Measurements from ENCODE around the gene C9orf50.
"Not testable (repeated sequence)": the region's sequence is repeated elsewhere in the genome, so short reads cannot be mapped to it uniquely, and the experiment has no call there.

C9orf50 gene

DNA sequence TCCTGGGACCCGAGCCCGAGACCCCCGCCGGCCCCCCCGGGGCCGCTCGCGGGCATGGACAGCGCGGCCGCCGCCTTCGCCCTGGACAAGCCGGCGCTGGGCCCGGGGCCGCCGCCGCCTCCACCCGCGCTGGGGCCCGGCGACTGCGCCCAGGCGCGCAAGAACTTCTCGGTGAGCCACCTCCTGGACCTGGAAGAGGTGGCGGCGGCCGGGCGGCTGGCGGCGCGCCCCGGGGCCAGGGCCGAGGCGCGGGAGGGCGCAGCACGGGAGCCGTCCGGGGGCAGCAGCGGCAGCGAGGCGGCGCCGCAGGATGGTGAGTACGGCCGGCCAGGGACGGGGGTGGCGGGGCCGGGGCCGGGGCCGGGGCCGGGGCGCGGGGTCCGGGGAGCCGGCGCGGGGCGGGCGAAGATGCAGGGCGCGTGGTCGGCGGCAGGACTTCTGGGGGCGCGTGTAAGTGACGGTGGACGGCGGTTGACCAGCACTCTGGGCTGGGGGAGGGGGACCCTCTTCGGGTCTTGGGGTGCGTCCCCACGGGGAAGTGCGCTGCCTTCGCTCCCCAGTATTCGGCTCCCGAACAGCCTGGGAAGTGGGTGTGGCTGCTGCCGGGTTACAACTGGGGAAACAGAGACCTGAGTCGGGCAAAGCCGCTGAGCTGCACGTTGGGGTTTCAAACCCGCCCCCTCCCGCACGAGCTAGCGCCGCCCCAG, 45.1 kb upstream of the C9orf50 start:
- Mint-ChIP-seq H3K9me3 (peaks cover 2% of the 10 kb centered on the region), H3K4me1 (no peaks in the 10 kb centered on the region), H3K27ac (no peak overlapping the region), H3K4me3 (peak overlapping the region in 2 of 3 experiments; percentile 72 to 74), H3K27me3 (ENCODE audit: low read depth) (peaks cover 80% of the 10 kb centered on the region), H3K36me3 (ENCODE audit: low read depth) (no peaks in the 10 kb centered on the region)
- TF ChIP-seq, protein P1, sequence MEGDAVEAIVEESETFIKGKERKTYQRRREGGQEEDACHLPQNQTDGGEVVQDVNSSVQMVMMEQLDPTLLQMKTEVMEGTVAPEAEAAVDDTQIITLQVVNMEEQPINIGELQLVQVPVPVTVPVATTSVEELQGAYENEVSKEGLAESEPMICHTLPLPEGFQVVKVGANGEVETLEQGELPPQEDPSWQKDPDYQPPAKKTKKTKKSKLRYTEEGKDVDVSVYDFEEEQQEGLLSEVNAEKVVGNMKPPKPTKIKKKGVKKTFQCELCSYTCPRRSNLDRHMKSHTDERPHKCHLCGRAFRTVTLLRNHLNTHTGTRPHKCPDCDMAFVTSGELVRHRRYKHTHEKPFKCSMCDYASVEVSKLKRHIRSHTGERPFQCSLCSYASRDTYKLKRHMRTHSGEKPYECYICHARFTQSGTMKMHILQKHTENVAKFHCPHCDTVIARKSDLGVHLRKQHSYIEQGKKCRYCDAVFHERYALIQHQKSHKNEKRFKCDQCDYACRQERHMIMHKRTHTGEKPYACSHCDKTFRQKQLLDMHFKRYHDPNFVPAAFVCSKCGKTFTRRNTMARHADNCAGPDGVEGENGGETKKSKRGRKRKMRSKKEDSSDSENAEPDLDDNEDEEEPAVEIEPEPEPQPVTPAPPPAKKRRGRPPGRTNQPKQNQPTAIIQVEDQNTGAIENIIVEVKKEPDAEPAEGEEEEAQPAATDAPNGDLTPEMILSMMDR (IDR thresholded peaks at IDR 0.05; ENCODE audit: unreplicated experiment in 3 of 3): no peak

DNA sequence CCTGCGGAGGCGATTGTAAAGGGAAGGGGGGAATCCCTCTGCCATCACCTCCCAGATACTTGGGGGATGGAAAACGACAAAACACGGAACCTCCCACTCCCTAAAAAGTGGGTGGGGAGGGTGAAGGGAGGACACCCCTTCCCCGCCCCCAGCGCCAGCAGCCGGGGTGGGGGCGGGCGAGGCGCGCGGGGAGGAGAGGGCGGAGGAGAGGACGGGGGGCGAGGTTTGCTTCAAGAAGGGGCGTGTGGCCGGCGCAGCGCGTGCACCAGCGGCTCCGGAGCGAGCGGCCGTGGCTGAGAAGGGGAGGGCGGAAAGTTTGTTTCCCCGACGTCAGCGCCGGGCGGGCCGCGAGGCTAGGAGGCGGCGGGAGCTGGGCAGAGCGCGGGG, 44.5 kb upstream of the C9orf50 start, which contains the start of gene PRRX2:
Gene PRRX2, plus strand, starts transcription at position 259 of the 387 bp plus-strand sequence. CDS start 221 bp downstream, outside the sequence.
- Mint-ChIP-seq H3K27ac (no peak within 1 kb of the TSS), H3K36me3 (ENCODE audit: low read depth) (no peaks in the 10 kb centered on the region), H3K27me3 (ENCODE audit: low read depth) (peaks cover 81% of the 10 kb centered on the region), H3K4me1 (no peaks in the 10 kb centered on the region), H3K9me3 (peaks cover 4% of the 10 kb centered on the region), H3K4me3 (peak within 1 kb of the TSS; percentile 80 to 83 (median 83))
- TF ChIP-seq, protein P1 (IDR thresholded peaks at IDR 0.05; ENCODE audit: unreplicated experiment in 3 of 3): no peak

DNA sequence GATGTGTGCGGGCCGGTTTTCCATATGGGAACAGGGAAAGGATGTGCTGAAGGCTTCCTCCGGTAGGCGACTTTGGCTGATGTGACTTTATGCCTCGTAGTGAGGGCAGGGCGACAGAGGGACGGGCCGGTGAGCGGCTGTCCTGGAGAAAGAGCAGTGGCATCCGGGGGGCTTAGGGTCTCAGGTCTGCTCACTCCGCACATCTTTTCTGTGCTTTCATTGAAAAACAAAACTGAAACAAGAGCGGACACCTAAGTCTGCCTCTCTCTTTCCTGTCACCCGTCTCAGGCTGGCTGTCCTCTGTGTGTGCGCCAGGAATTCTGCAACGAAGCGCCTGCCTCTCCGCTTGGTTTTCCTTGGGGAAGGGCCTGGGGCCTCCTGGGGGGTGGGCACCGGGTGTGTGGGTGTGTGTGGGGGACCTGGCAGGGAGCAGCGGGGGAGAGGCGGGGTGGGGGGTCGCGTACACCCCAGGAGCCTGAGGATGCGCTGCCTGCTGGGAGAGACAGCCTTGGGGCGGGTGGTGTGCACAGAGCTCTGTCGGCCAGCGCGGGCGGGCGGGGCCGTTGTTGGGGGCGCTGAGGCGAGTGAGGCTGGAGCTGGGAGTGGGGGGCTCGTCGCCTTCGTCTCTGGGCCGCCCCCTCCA, 44.0 kb upstream of the C9orf50 start:
- H3K4me1 Mint-ChIP-seq: no peaks in the 10 kb centered on the region
- H3K27me3 Mint-ChIP-seq (ENCODE audit: low read depth): peaks cover 81% of the 10 kb centered on the region
- H3K4me3 Mint-ChIP-seq: peak overlapping the region; percentile 80 to 83 (median 83)
- no peak overlapping the region for H3K27ac Mint-ChIP-seq
- H3K9me3 Mint-ChIP-seq: peaks cover 4% of the 10 kb centered on the region
- TF ChIP-seq, protein P1 (IDR thresholded peaks at IDR 0.05; ENCODE audit: unreplicated experiment in 3 of 3): no peak
- H3K36me3 Mint-ChIP-seq (ENCODE audit: low read depth): no peaks in the 10 kb centered on the region

DNA sequence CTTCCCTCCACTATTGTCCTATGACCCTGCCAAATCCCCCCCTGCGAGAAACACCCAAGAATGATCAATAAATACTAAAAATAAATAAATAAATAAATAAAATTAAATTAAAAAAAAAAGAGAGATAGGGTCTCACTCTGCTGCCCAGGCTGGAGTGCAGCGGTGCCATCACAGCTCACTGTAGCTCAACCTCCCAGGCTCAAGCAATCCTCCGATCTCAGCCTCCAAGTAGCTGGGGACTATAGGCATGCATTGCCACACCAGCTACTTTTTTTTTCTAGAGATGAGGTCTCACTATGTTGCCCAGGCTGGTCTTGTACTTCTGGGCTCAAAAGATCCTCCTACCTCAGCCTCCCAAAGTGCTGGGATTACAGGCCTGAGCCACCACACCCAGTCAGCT, 41.3 kb upstream of the C9orf50 start:
- not testable (repeated sequence) for H3K4me3 Mint-ChIP-seq; H3K4me1 Mint-ChIP-seq; H3K27ac Mint-ChIP-seq; H3K9me3 Mint-ChIP-seq; H3K36me3 Mint-ChIP-seq (ENCODE audit: low read depth)
- peaks cover 71% of the 10 kb centered on the region for H3K27me3 Mint-ChIP-seq (ENCODE audit: low read depth)

DNA sequence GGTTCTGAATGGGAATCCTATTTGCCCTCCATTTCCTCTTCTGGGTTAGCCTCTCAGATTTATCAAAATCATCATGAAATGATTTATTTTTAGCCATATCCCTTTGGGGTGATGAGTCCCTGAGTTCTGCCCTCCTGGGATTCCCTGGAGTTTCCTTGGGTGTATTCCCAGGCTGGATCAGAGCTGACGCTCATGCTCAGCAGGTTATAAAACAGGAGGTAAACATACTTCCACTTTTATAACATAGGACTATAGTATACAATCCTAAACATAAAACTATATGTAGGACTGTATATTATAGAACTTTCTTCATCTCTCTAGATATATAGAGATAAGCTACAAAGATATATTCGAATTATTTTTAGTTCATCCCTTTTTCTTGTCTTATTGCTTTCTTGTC, 40.1 kb upstream of the C9orf50 start:
- TF ChIP-seq, protein P1 (IDR thresholded peaks at IDR 0.05; ENCODE audit: unreplicated experiment in 3 of 3): no peak
- H3K36me3 Mint-ChIP-seq (ENCODE audit: low read depth): no peaks in the 10 kb centered on the region
- H3K4me1 Mint-ChIP-seq: peaks cover 1% of the 10 kb centered on the region
- H3K9me3 Mint-ChIP-seq: peaks cover 4% of the 10 kb centered on the region
- peaks cover 77% of the 10 kb centered on the region for H3K27me3 Mint-ChIP-seq (ENCODE audit: low read depth)
- H3K27ac Mint-ChIP-seq: no peak overlapping the region
- H3K4me3 Mint-ChIP-seq: no peak overlapping the region

DNA sequence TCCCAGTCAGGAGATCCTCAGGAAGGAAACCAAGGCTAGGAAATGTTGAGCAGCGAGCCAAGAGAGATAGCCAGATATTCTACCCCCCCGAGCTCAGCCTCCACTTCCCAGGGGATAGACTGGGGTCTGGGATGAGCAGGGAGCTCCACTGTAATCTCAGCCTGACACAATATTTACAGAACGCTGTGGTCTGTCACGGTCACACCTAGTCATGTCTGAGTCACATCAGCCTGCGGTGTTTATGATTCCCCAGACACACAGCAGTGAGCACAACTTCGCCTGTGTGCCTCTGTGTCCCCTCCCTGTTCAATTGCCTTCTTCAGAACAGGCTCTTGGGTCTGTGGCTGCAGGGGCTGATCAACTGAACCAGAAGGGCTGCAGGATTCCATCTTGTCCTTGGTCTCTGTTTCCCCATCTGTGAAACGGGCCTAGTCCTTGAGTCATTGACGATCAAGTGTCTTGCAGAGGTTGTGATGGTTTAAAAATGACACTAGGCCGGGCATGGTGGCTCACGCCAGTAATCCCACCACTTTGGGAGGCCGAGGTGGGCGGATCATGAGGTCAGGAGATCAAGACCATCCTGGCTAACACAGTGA, 36.0 kb upstream of the C9orf50 start:
- TF ChIP-seq, protein P1 (IDR thresholded peaks at IDR 0.05; ENCODE audit: unreplicated experiment in 3 of 3): no peak
- Mint-ChIP-seq H3K9me3 (peaks cover 4% of the 10 kb centered on the region), H3K27me3 (ENCODE audit: low read depth) (peaks cover 68% of the 10 kb centered on the region), H3K4me1 (peaks cover 21% of the 10 kb centered on the region), H3K4me3 (no peak overlapping the region), H3K36me3 (ENCODE audit: low read depth) (no peaks in the 10 kb centered on the region), H3K27ac (no peak overlapping the region)
